ENCODE results near the gene CFB. TPM values are rescaled to one million over a fixed set of nuclear protein-coding genes. Genes with fewer than 3 reads are reported as not detected.
A peak's percentile ranks its signal among the peaks of the same experiment; 100 is the strongest.

Gene CFB
- total and polyA plus RNA-seq, 2 of the 13 experiments (the other 11 are each of a cell fraction or from before 2014, with no cell fraction given): 171 to 513 TPM

DNA sequence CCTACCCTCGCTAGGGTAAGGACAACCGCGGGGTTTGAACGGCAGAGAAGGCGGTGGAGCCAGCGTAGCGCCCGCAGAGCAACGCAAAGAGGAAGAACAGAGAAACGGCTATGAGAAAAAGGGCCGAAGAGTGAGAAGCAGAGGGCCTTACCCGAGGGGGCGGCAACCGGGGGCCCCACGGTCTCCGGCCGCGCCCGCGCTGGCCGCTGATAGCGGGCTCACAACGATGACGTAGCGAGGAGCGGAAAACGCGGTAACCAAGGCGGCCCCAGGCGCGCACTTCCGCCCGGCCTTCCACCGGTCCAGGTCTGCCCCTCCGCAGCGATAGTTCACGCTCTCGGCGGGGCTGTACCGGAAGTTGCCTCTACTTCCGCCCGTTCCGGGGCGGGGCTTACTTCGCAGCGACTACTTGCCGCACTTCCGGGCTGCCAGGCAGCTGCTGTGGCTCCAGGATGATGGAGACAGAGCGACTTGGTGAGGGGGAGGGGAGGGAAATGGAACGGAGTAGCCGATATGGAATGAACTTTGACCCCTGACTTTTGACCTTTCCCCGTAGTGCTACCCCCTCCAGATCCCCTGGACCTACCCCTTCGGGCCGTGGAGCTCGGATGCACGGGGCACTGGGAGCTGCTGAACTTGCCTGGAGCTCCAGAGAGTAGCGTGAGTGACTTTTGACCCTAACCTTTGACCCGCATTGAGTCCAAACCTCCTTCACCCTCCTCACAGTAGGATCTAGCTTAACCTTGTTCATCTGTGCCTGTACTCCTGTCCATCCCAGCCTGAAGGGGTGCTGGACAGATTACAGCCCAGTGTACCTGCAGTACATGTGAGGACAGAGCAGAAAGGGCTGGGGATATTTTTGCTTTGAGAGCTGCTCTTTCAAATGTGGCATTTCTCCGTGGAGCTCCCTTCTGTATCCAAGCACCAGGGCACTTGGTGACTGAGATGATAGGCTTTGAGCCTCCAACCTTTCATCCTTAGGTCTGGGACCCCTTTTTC, 13.1 kb downstream of the CFB start, which contains the start of the genes NELFE and SKIC2 (continued):
- TF ChIP-seq ZNF530 (CRISPR knock-in tag; IDR thresholded peaks at IDR 0.05; ENCODE audit: low read depth) (no peak), ZNF263 (CRISPR knock-in tag; IDR thresholded peaks at IDR 0.05) (peak; percentile 27; the same call in 1 of the 2 replicates), AFF4 (CRISPR knock-in tag; IDR thresholded peaks at IDR 0.05) (no peak), ZFX (CRISPR knock-in tag; IDR thresholded peaks at IDR 0.05; ENCODE audit: low read depth) (peak; percentile 74), GABPA (IDR thresholded peaks at IDR 0.05; ENCODE audit: low read depth, low read length) (peak; percentile 91), GABPA (CRISPR knock-in tag; IDR thresholded peaks at IDR 0.05; ENCODE audit: low read depth) (peak; percentile 96), MLLT10 (CRISPR knock-in tag; IDR thresholded peaks at IDR 0.05) (no peak), ZNF660 (CRISPR knock-in tag; IDR thresholded peaks at IDR 0.05; ENCODE audit: borderline replicate concordance, low read depth) (no peak), SKI (IDR thresholded peaks at IDR 0.05; ENCODE audit: partially characterized antibody) (peak; percentile 25), ZNF572 (CRISPR knock-in tag; IDR thresholded peaks at IDR 0.05) (peak; percentile 36; the same call in 1 of the 2 replicates), ZBTB25 (CRISPR knock-in tag; IDR thresholded peaks at IDR 0.05) (peak; percentile 97), SSRP1 (CRISPR knock-in tag; IDR thresholded peaks at IDR 0.05) (no peak), ZNF7 (CRISPR knock-in tag; IDR thresholded peaks at IDR 0.05) (no peak), ZNF33A (CRISPR knock-in tag; IDR thresholded peaks at IDR 0.05; ENCODE audit: borderline replicate concordance) (no peak), ZBTB1 (CRISPR knock-in tag; IDR thresholded peaks at IDR 0.05; ENCODE audit: borderline replicate concordance) (no peak), TBX2 (CRISPR knock-in tag; IDR thresholded peaks at IDR 0.05; ENCODE audit: borderline replicate concordance) (peak; percentile 98), SMC3 (IDR thresholded peaks at IDR 0.05; ENCODE audit: low read length) (no peak), ZNF282 (IDR thresholded peaks at IDR 0.05; ENCODE audit: partially characterized antibody) (no peak), SNRNP70 (IDR thresholded peaks at IDR 0.05; ENCODE audit: low read depth, low read length) (no peak), THYN1 (CRISPR knock-in tag; IDR thresholded peaks at IDR 0.05; ENCODE audit: borderline replicate concordance, low read depth) (no peak), ZNF629 (CRISPR knock-in tag; conservative IDR thresholded peaks at IDR 0.05) (peak; percentile 63), SP5 (CRISPR knock-in tag; IDR thresholded peaks at IDR 0.05; ENCODE audit: borderline replicate concordance, low read depth) (peak; percentile 59), ZFP37 (CRISPR knock-in tag; IDR thresholded peaks at IDR 0.05; ENCODE audit: borderline replicate concordance) (peak; percentile 91; the same call in 1 of the 2 replicates)
- TF ChIP-seq, protein P1, sequence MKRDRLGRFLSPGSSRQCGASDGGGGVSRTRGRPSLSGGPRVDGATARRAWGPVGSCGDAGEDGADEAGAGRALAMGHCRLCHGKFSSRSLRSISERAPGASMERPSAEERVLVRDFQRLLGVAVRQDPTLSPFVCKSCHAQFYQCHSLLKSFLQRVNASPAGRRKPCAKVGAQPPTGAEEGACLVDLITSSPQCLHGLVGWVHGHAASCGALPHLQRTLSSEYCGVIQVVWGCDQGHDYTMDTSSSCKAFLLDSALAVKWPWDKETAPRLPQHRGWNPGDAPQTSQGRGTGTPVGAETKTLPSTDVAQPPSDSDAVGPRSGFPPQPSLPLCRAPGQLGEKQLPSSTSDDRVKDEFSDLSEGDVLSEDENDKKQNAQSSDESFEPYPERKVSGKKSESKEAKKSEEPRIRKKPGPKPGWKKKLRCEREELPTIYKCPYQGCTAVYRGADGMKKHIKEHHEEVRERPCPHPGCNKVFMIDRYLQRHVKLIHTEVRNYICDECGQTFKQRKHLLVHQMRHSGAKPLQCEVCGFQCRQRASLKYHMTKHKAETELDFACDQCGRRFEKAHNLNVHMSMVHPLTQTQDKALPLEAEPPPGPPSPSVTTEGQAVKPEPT (CRISPR knock-in tag; IDR thresholded peaks at IDR 0.05; ENCODE audit: low read depth): 0 out of 2 replicates have a peak, but pooled peaks have one; percentile 1
